Erythroblast (primary cell): ENCODE data around the gene TNNI3K.

Source experiments
- DNase-seq, 2 experiments: peaks; one replicate each; lab custom pipeline; 2025; lab: John Stamatoyannopoulos, UW
- GATA1 ChIP-seq: IDR thresholded peaks from 2 replicates; pipeline ENCODE4 v1.6.1; 2011; ENCODE audit warnings: low read depth, mild to moderate bottlenecking, control low read depth, low read length, moderate library complexity
- POLR2A ChIP-seq: IDR thresholded peaks from 2 replicates; pipeline ENCODE4 v1.6.1; 2011; ENCODE audit warnings: mild to moderate bottlenecking, low read length

Gene TNNI3K

DNA sequence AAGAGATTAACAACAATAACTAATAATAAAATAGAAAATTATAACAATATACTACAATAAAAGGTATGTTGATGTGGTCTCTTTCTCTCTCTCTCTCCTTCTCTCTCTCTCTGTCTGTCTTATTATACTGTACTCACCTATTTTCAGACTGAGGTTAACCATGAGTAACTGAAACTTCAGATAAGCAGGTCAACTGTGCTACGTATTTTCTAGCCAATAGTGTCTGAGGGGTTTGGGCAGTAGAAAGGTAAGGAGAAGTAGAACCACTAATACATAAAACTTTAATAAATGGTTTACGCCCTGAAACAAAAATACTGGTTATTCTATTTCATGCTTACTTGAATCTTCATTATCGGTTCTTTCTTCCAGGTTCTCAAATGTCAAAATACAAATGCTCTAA, 348.2 kb downstream of the TNNI3K start:
- no peak for DNase-seq
- no peak for TF ChIP-seq POLR2A
- no peak for TF ChIP-seq GATA1

DNA sequence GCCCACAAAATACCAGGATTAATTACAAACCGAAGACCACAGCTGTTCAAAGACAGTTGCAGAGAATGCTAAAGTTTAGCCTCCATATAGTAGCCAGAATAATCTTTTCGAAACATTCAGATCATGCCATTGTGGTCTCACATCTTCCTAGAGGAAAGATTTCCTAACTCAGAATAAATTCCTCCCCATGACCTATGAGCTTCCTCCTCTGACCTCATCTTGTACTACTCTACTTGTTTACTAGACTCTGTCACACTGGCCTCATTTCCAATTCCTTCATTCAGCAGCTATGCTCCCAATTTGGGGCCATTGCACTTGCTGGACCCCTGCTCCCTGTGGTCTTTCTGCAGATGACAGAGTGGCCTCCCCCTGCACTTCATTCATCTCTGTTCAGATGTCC, 349.0 kb downstream of the TNNI3K start:
- DNase-seq = no peak
- TF ChIP-seq POLR2A (no peak), GATA1 (no peak)

DNA sequence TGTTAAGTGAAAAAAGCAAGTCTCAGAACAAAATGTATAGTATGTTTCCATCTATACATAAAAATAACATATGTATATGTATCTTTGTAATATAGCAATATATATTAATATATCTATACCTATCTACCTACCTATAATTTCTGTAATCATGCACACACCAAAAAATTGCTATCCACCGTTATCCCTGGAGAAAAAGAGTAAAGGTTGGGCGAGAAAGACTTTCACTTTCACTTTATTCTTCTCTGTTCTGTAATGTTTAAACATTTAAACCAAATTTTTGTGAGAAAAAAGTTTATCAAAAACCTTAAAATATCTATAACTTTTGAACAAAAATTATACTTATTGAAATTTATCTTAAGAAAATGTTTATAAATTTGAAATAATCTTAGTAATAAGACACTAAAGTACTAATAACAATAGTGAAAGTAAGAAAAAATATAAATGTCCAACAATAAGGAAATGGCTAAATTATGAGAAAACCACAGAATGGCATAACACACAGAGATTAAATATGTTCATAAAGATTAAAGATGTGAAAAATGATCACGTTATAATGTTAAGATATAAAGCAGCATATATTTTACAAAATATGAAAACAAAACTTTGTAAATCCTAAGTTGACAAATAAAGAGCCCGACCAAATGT, 351.2 kb downstream of the TNNI3K start:
- no peak for DNase-seq
- TF ChIP-seq GATA1 (no peak), POLR2A (no peak)

DNA sequence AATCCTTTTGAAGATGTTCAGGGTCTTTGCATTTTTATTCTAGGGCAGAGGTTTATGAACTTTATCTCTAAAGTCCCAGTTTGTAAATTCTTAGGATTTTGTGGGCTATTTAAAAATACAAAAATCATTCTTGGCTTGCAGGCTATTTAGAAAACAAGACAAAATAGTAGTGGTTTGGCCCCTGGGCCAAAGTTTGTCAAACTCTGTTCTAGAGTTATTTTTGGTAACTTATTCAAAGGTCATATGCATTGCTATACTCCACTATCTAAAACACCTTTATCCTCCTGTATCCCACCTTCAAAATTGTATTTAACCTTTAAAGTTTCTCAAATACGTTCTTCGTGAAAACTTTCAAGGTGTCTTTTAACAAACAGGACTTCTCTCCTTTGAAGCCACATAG, 352.7 kb downstream of the TNNI3K start:
- no peak for TF ChIP-seq GATA1
- no peak for DNase-seq

DNA sequence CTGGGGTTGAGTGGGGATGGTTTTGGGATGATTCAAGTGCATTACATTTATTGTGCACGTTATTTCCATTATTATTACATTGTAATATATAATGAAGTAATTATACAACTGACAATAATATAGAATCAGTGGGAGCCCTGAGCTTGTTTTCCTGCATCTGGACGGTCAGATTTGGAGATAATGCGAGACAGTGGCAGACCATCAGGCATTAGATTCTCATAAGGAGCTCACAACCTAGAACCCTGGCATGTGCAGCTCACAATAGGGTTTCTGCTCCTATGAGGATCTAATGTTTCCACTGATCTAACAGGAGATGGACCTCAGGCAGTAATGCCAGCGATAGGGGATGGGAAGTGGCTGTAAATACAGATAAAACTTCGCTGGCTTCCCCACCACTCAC, 355.1 kb downstream of the TNNI3K start:
- no peak for DNase-seq
- TF ChIP-seq POLR2A (no peak), GATA1 (no peak)

DNA sequence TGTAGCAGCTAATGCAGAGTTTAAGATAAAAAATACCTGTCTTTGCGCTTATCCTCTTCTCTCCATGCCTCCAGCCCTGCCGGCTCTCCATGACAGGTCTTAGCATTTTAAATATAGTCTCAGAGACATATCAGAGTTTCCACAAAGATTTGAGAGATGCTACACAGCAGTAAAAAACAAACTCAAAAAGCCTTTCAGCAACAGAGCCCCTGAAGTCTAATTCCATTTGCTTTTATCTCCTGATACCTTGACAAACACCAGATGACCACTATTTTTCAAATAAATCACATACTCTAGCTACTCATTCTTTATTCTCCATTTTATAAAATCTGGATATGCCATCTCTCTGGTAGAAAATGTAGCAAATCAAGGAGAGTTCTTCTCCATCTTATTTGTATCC, 356.8 kb downstream of the TNNI3K start:
- no peak for TF ChIP-seq GATA1
- no peak for TF ChIP-seq POLR2A
- DNase-seq = no peak

DNA sequence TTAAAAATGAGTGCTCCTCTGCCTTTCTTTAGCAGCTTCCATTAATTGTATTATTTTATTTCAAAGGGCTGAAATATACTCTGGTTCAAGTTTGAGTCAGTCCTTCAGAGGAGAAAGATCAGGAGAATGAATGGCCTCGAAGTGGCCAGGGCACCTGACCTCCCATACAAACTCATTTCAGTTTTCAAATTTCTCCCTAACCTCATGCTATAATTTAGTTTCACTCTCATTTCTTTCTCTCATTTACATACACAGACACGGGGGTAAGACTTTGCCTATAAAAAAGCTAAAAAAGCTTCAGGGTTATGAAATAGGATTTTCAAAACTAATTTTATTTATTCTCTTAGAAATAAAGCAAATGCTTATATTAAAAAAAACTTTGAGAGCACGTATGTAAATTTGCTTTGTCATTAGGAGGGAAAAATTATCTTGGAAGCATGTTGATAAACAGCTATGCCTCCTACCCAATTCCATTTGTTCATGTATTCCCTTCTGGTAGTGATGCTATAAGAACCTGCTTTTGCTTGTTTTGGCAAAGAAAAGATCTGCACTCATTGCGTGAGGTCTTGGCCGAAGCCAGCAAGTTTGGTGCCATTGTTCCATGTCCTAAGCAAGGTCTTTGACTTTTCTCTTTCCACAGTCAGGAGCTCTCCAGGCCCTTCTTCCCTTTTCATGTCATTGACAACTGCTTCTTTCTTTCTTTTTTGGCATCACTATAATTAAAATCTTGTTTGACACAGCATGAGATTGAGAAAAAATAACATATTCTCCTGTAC, 357.6 kb downstream of the TNNI3K start:
- DNase-seq = no peak
- TF ChIP-seq GATA1 (no peak), POLR2A (no peak)
